Measurements from ENCODE around the gene ARID2. TPM values are rescaled to one million over a fixed set of nuclear protein-coding genes. Genes with fewer than 3 reads are reported as not detected.

The ARID2 gene
- polyA plus RNA-seq, 1 donor from 2014 or later = 20.6 TPM

GRCh38 chr12:45879363-45879895 lies 149.9 kb downstream of the ARID2 start:
- no peak for TF ChIP-seq EZH2 (IDR thresholded peaks at IDR 0.05; ENCODE audit: borderline replicate concordance, insufficient read depth, low read length, poor library complexity, severe bottlenecking)
- Histone ChIP-seq H2AFZ (ENCODE audit: low read depth, low read length) (no peak overlapping the region), H3K9ac (ENCODE audit: low read length) (no peak overlapping the region), H3K36me3 (ENCODE audit: insufficient read depth, low read length) (peaks cover 8% of the 10 kb centered on the region), H3K4me3 (ENCODE audit: low read length) (no peak overlapping the region), H3K27ac (ENCODE audit: low read length) (no peak overlapping the region), H3K9me3 (ENCODE audit: low read length) (peaks cover 4% of the 10 kb centered on the region), H3K4me2 (ENCODE audit: low read length) (no peak overlapping the region), H3K27me3 (ENCODE audit: insufficient read depth, low read depth, low read length) (no peaks in the 10 kb centered on the region), H3K9me2 (ENCODE audit: insufficient read depth, low read length) (no peaks in the 10 kb centered on the region), H3F3A (ENCODE audit: insufficient read depth, low read length, poor library complexity, severe bottlenecking) (no peaks in the 10 kb centered on the region), H4K20me1 (ENCODE audit: insufficient read depth) (no peaks in the 10 kb centered on the region), H3K79me2 (replicated peaks; ENCODE audit: insufficient read depth, low read length) (no peaks in the 10 kb centered on the region)

GRCh38 chr12:45880533-45880932 lies 151.0 kb downstream of the ARID2 start:
- Histone ChIP-seq H3K9ac (ENCODE audit: low read length) (no peak overlapping the region), H3K9me2 (ENCODE audit: insufficient read depth, low read length) (no peaks in the 10 kb centered on the region), H3K27ac (ENCODE audit: low read length) (no peak overlapping the region), H3K36me3 (ENCODE audit: insufficient read depth, low read length) (no peaks in the 10 kb centered on the region), H3K4me2 (ENCODE audit: low read length) (no peak overlapping the region), H3F3A (ENCODE audit: insufficient read depth, low read length, poor library complexity, severe bottlenecking) (no peaks in the 10 kb centered on the region), H3K4me3 (ENCODE audit: low read length) (no peak overlapping the region), H3K79me2 (replicated peaks; ENCODE audit: insufficient read depth, low read length) (no peaks in the 10 kb centered on the region), H2AFZ (ENCODE audit: low read depth, low read length) (no peak overlapping the region), H3K27me3 (ENCODE audit: insufficient read depth, low read depth, low read length) (no peaks in the 10 kb centered on the region), H4K20me1 (ENCODE audit: insufficient read depth) (no peaks in the 10 kb centered on the region), H3K9me3 (ENCODE audit: low read length) (no peaks in the 10 kb centered on the region)
- TF ChIP-seq CTCF (IDR thresholded peaks at IDR 0.05; ENCODE audit: poor library complexity, severe bottlenecking) (no peak), EP300 (conservative IDR thresholded peaks at IDR 0.05; ENCODE audit: poor library complexity, severe bottlenecking) (no peak), TAF1 (IDR thresholded peaks at IDR 0.05; ENCODE audit: low read depth) (no peak), EZH2 (IDR thresholded peaks at IDR 0.05; ENCODE audit: borderline replicate concordance, insufficient read depth, low read length, poor library complexity, severe bottlenecking) (no peak), SMC3 (conservative IDR thresholded peaks at IDR 0.05; ENCODE audit: poor library complexity) (no peak), POLR2AphosphoS5 (IDR thresholded peaks at IDR 0.05) (no peak), RAD21 (conservative IDR thresholded peaks at IDR 0.05) (no peak), REST (IDR thresholded peaks at IDR 0.05; ENCODE audit: borderline replicate concordance) (no peak), MXI1 (conservative IDR thresholded peaks at IDR 0.05; ENCODE audit: poor library complexity, severe bottlenecking) (no peak)

Measured in neural cell (in vitro differentiated cells).